GM18498 (cell line): Measurements from ENCODE around the gene MTA1.

ENCODE experiments used
- ATAC-seq: cut with Tn5 transposase; IDR thresholded peaks from one replicate; pipeline ENCODE4 v1.9.1; 2021; ENCODE audit warnings: mild to moderate bottlenecking, moderate library complexity; ENCODE audit not compliant: unreplicated experiment

The MTA1 gene

GRCh38 chr14:105458010-105458409, 38.4 kb downstream of the MTA1 start:
- ATAC-seq = no peak

- no peak for ATAC-seq
Measured at GRCh38 chr14:105458571-105458970, 38.9 kb downstream of the MTA1 start.

GRCh38 chr14:105460116-105460515, 40.5 kb downstream of the MTA1 start:
- no peak for ATAC-seq

GRCh38 chr14:105460616-105461015, 41.0 kb downstream of the MTA1 start:
- no peak for ATAC-seq

- no peak for ATAC-seq
Measured at GRCh38 chr14:105461903-105462302, 42.3 kb downstream of the MTA1 start.

GRCh38 chr14:105464501-105464900, 44.9 kb downstream of the MTA1 start:
- no peak for ATAC-seq

- no peak for ATAC-seq
Measured at GRCh38 chr14:105465209-105466031, 45.8 kb downstream of the MTA1 start.

- no peak for ATAC-seq
Measured at GRCh38 chr14:105466531-105467248, 47.1 kb downstream of the MTA1 start.

GRCh38 chr14:105467249-105467941, 47.8 kb downstream of the MTA1 start:
- ATAC-seq = no peak

GRCh38 chr14:105467942-105468471, 48.4 kb downstream of the MTA1 start:
- ATAC-seq = no peak

GRCh38 chr14:105468621-105469241, 49.1 kb downstream of the MTA1 start:
- ATAC-seq = no peak

GRCh38 chr14:105469456-105470349, 50.1 kb downstream of the MTA1 start:
- no peak for ATAC-seq

GRCh38 chr14:105470350-105471296, 51.0 kb downstream of the MTA1 start:
- no peak for ATAC-seq

GRCh38 chr14:105471297-105471821, 51.7 kb downstream of the MTA1 start:
- ATAC-seq = no peak

- no peak for ATAC-seq
Measured at GRCh38 chr14:105471823-105472485, 52.3 kb downstream of the MTA1 start.

- no peak for ATAC-seq
Measured at GRCh38 chr14:105472486-105472991, 52.9 kb downstream of the MTA1 start.

- ATAC-seq = no peak
Measured at GRCh38 chr14:105473033-105473676, 53.5 kb downstream of the MTA1 start.
